Stimulated activated naive CD8-positive, alpha-beta T cell treated with anti-CD3 and anti-CD28 coated beads, Interleukin-15, Interleukin-2, amounts not matched to agents 100 ng/mL and 50 ng/mL, for 24 hours (primary cell): ENCODE data around the gene EBF4.

Experiments used
- H3K27ac Mint-ChIP-seq: one replicate; pipeline ENCODE4 v1.8.0; 2021; ENCODE audit warnings: mild to moderate bottlenecking, mixed read lengths
- H3K27me3 Mint-ChIP-seq: one replicate; pipeline ENCODE4 v1.8.0; 2021; ENCODE audit warnings: mixed read lengths
- H3K36me3 Mint-ChIP-seq: one replicate; pipeline ENCODE4 v1.8.0; 2021; ENCODE audit warnings: low read depth, mixed read lengths
- H3K4me1 Mint-ChIP-seq: one replicate; pipeline ENCODE4 v1.8.0; 2021; ENCODE audit warnings: low read depth, mixed read lengths
- H3K4me3 Mint-ChIP-seq: one replicate; pipeline ENCODE4 v1.8.0; 2021; ENCODE audit warnings: mild to moderate bottlenecking, mixed read lengths
- H3K9me3 Mint-ChIP-seq: one replicate; pipeline ENCODE4 v1.8.0; 2021; ENCODE audit warnings: mixed read lengths

The EBF4 gene

DNA sequence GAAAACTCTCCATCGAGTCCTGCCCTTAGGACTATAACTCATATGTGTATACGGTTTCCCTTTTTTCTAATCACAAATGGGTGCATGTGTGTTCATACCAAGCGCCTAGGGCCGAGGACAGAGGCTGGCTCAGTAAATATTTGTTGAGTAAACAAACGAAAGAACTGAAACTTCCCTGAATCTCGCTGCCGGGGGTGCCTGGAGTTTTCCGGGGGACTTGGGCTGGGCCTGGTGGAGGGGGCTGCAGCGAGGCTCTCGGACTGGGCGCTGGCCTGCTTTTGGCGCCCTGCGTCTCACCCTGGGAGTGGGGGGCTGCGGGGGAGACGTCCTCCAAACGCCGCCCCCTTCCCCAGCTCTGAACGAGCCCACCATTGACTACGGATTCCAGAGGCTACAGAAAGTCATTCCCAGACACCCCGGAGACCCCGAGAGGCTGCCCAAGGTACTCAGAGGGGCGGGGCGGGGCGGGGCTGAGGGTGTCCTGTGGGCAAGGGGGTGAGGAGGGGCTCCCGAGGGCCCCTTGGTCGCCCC is 58.8 kb downstream of the EBF4 start:
- Mint-ChIP-seq H3K36me3 (no peaks in the 10 kb centered on the region), H3K4me3 (peak overlapping the region; percentile 70), H3K4me1 (peaks cover 39% of the 10 kb centered on the region), H3K27me3 (peaks cover 32% of the 10 kb centered on the region), H3K9me3 (no peaks in the 10 kb centered on the region), H3K27ac (no peak overlapping the region)

DNA sequence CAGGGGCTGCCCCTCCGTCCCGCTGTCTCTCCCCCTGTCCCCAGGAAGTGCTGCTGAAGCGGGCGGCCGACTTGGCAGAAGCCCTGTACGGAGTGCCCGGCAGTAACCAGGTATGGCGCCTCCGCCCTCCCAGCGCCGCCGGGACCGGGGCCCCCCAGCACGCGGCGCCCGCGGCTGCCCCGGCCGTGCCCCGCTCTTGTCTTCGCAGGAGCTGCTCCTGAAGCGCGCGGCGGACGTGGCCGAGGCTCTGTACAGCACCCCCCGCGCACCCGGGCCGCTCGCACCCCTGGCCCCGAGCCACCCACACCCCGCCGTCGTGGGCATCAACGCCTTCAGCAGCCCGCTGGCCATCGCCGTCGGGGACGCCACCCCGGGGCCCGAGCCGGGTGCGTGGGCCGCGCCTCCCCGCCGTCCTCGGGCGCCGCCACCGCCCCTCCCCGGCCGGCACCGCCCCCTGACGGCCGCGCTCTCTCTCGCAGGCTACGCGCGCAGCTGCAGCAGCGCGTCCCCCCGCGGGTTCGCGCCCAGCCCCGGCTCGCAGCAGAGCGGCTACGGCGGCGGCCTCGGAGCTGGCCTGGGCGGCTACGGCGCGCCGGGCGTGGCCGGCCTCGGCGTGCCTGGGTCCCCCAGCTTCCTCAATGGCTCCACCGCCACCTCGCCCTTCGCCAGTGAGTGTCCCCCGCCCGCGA is 59.4 kb downstream of the EBF4 start:
- no peak overlapping the region for H3K4me3 Mint-ChIP-seq
- no peaks in the 10 kb centered on the region for H3K9me3 Mint-ChIP-seq
- H3K27me3 Mint-ChIP-seq, result peaks cover 37% of the 10 kb centered on the region

DNA sequence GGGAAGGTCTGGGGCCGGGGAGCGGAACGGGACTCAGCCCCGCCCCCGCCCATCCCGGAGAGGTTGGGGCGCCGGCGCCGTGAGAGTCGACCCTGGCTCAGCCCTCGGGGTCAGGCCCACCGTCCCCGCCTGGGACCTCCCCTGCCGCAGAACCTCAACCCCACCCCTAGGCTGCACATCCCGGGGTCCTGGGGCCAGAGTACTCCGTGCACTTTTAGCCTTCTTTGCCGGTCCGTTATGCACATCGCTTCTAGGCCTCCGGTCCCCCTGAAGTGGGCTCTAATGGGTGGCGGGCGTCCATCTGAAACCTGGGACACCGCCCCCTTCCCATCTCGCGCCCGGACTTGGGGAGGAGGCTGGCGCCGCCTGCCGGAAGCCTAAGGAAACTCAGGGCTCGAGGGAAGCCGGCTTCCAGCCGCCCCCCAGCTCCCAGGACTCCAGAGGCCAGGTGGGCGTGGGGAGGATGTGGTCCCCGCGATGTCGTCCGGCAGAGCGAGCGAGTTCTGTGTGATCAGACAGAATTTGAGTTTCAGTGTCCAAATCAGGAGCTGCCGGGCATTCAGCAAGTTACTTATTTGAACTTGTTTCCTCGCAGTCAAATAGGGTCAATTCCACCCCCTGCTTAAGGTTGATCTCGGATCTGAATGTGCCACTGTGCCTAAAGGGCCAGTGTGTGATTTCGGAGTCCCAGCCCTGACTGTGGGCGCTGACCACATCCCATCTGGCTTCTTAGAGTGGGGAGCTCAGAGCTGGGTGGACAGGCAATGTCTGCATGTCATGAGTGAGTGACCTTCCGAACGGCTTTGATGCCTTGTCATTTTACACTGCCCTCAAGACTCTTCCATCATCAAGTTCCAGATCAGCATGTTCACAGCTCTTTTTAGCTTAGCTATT is 60.2 kb downstream of the EBF4 start:
- H3K27me3 Mint-ChIP-seq, result peaks cover 37% of the 10 kb centered on the region
- no peaks in the 10 kb centered on the region for H3K9me3 Mint-ChIP-seq

More for the DNA sequence above, 59.4 kb downstream of the EBF4 start:
- Mint-ChIP-seq H3K4me1 (peaks cover 39% of the 10 kb centered on the region), H3K36me3 (no peaks in the 10 kb centered on the region), H3K27ac (no peak overlapping the region)

DNA sequence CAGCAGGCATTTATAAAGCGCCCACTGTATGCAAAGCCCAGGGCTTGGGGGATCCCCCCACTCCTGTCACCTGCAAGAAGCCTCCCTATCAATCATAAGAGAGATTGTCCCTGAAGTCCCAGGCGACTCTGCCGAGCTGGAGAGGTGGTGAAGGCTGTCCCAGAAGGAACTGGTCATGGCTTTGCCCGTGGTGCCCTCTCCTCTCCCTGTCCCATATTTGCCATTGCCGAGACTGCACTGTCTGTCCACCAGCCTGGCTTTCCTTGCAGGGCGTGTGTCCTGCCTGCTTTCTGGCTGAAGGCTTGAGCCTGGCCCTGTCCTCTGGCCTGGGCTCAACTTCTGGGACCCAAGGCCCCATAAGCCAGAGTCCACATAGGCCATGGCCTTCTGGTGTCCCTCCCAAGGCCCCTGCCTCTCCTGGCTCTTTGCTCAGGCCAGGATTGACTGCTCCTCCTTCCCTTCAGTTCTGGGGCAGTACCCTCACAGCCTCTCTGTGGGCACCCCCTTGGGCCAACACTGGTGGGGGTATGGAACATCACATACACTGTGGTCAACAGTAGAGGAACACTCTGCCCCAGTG is 61.0 kb downstream of the EBF4 start:
- H3K4me3 Mint-ChIP-seq, result peak overlapping the region; percentile 75
- H3K9me3 Mint-ChIP-seq, result no peaks in the 10 kb centered on the region
- peaks cover 37% of the 10 kb centered on the region for H3K27me3 Mint-ChIP-seq
- H3K4me1 Mint-ChIP-seq, result peaks cover 30% of the 10 kb centered on the region
- no peak overlapping the region for H3K27ac Mint-ChIP-seq
- H3K36me3 Mint-ChIP-seq, result no peaks in the 10 kb centered on the region

More for the DNA sequence above, 60.2 kb downstream of the EBF4 start:
- Mint-ChIP-seq H3K36me3 (no peaks in the 10 kb centered on the region), H3K4me3 (peak overlapping the region; percentile 75), H3K27ac (no peak overlapping the region), H3K4me1 (peaks cover 33% of the 10 kb centered on the region)

DNA sequence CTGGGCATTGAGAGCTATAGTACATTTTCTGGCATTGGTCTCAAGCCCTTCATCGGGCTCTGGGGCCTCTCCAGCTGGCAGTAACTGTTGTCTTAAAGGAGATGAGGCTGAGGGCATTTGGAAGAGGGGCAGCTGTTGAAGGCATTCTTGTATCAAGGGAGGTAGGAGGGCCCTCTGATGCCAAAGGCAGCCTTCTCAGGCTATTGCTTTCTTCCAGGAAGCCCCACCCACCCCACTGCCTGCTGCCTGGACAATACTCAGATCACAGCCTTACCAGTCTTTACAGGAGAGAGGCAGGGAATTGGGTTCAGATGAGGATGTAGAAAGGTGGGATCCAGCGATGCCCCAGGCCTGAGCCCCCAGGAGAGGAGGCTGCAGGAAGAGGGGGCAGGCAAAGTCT is 61.8 kb downstream of the EBF4 start:
- Mint-ChIP-seq H3K4me3 (no peak overlapping the region), H3K4me1 (peaks cover 30% of the 10 kb centered on the region), H3K36me3 (no peaks in the 10 kb centered on the region), H3K9me3 (no peaks in the 10 kb centered on the region), H3K27ac (no peak overlapping the region), H3K27me3 (peaks cover 37% of the 10 kb centered on the region)

DNA sequence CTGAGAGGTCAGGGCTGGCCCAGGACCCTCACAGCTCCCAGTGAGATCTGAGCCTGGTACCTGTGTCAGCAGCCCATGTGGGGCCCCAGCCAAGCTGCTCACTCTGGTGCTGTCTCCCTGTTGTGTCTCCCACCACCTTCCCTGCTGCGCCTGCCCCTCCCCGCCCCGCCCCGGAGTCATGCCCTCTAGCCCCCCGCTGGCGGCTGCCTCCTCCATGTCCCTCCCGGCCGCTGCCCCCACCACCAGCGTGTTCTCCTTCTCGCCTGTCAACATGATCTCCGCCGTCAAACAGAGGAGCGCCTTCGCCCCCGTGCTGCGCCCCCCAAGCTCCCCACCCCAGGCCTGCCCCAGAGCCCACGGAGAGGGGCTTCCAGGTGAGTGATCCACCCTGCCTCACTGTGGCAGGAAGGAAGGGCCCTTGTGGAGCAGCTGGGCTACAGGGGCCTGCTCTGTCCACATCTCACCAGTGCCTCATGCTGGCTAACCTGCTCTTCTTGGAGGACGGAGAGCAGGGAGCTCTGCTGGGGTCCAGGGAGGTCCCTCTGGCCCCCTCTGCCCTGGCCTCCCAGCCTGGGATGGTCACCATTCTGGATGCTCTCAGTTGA is 63.0 kb downstream of the EBF4 start:
- Mint-ChIP-seq H3K36me3 (no peaks in the 10 kb centered on the region), H3K4me1 (peaks cover 29% of the 10 kb centered on the region), H3K27me3 (peaks cover 28% of the 10 kb centered on the region), H3K4me3 (no peak overlapping the region), H3K27ac (no peak overlapping the region), H3K9me3 (no peaks in the 10 kb centered on the region)

DNA sequence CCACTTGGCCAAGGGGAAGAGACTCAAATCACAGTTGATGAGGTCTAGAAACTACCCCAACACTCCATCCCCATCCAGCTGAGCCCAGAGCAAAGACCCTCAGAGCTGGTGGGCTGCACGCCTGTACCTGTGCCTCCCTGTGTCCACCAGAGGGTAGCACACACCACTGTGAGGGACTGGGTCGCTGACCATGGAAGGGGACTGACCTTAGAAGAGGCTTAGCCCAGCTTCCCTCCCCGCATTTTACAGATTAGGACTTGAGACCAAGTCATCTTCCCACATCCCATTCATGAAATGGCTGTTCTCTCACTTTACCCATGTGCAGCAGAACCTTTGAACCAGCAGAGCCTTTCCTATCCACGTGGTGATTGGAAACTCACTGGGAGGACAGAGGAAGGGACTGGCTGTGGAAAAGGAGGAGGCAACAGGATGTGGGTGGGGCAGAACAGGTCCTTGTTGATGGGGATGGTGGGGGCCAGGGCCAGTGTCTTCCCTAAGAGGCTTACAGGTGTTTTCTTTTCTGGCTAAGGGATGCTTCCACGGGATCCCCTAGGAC is 63.6 kb downstream of the EBF4 start:
- Mint-ChIP-seq H3K9me3 (no peaks in the 10 kb centered on the region), H3K4me3 (no peak overlapping the region), H3K36me3 (no peaks in the 10 kb centered on the region), H3K27ac (no peak overlapping the region), H3K27me3 (peaks cover 22% of the 10 kb centered on the region), H3K4me1 (peaks cover 23% of the 10 kb centered on the region)

DNA sequence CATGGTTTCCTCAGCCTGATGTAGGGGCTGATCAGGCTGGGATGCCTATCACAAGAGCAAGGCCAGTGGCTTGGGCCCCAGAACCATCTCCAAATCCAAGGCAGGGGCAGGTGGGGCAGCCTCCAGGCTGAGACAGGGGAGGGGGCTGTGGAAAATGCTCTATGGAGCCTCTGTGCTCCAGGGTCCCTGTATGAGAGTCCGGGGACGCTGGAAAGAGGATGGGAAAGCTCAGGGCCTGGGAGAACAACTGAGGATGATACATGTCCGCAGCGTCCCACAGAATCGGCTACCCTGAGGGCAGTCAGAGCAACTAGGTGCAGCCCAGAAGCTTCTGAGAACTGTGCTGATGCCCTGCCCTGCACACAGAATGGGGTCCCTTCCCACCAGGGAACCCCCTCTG is 64.4 kb downstream of the EBF4 start:
- Mint-ChIP-seq H3K27ac (no peak overlapping the region), H3K9me3 (no peaks in the 10 kb centered on the region), H3K27me3 (peaks cover 21% of the 10 kb centered on the region), H3K36me3 (no peaks in the 10 kb centered on the region), H3K4me1 (peaks cover 19% of the 10 kb centered on the region), H3K4me3 (no peak overlapping the region)

DNA sequence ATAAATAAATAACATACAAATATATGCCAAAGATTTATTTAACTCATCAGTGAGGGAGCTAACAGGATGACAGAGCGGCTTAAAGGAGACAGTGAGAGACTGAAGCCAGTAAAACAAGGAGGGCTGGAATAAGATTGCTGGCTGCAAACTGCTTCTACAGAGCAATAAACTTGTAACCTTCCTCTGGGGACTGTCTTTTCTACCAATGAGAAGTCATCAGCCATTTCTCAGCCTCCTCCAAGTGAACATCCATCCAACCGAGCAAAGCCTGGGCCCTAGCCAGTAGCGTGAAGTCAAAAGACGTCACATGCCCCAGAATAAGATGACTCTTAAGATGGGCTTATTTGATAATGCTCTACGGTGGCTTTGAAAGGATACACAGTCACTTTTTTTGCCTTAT is 65.4 kb downstream of the EBF4 start:
- no peaks in the 10 kb centered on the region for H3K9me3 Mint-ChIP-seq
- peaks cover 21% of the 10 kb centered on the region for H3K27me3 Mint-ChIP-seq
- H3K27ac Mint-ChIP-seq, result no peak overlapping the region
- H3K4me1 Mint-ChIP-seq, result peaks cover 14% of the 10 kb centered on the region
- H3K4me3 Mint-ChIP-seq, result no peak overlapping the region
- no peaks in the 10 kb centered on the region for H3K36me3 Mint-ChIP-seq

DNA sequence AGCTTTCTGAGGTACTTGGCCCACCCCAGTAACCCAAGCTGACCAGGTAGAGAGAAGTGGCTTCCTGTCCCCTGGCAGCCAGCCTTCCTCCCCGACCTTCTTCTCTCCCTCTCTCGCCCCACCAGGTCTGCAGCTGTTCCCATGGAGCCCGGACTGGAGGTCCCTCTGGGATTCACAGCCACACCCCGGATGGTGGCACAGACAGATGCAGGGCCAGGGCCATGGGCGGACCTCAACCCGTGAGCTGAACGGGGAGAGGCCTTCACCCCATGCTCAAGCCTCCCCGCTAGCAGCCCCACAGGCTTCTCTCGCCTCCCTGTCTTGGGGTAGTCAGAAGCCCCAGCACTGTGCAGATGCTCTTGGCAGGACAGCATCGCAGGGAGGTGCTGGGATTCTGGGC is 66.6 kb downstream of the EBF4 start:
- Mint-ChIP-seq H3K4me3 (no peak overlapping the region), H3K9me3 (no peaks in the 10 kb centered on the region), H3K36me3 (no peaks in the 10 kb centered on the region), H3K27ac (no peak overlapping the region), H3K4me1 (peaks cover 2% of the 10 kb centered on the region), H3K27me3 (peaks cover 11% of the 10 kb centered on the region)

DNA sequence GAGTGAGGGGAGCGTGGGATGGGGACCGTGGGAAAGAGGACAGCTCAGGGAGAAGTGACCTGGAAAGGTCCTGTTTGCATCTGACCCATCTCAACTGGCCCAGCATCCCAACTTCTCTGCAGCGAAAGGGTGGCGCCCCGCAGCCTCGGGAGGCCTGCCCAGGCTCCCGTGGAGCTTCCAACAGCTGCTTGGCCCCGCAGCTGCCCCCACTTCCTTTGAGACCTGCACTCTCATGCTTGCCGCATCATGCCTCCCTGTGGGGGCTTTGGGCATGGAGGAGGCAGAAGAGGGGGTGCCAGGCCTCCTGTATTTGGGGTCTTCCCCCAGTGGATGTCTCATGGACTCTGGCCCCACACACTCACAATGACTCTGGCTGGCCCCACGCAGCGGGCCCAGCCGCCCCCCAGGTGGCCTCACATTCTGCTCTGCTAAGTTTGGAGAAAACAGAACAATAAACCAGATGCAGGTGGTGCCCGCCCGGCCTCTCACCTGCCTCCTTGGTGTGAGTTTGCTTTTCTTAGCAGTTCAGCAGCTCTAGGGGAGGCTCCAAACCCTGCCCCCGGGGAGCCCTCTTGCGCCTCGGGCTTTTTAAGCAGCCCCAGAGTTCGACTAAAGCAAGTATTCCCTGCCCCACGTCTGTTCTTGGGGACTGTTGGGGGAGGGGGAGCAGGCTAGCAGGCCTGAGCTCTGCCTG is 67.2 kb downstream of the EBF4 start:
- H3K4me3 Mint-ChIP-seq, result no peak overlapping the region
- H3K27ac Mint-ChIP-seq, result no peak overlapping the region
- H3K27me3 Mint-ChIP-seq, result peaks cover 9% of the 10 kb centered on the region
- no peaks in the 10 kb centered on the region for H3K9me3 Mint-ChIP-seq
- no peaks in the 10 kb centered on the region for H3K36me3 Mint-ChIP-seq
- H3K4me1 Mint-ChIP-seq, result no peaks in the 10 kb centered on the region

DNA sequence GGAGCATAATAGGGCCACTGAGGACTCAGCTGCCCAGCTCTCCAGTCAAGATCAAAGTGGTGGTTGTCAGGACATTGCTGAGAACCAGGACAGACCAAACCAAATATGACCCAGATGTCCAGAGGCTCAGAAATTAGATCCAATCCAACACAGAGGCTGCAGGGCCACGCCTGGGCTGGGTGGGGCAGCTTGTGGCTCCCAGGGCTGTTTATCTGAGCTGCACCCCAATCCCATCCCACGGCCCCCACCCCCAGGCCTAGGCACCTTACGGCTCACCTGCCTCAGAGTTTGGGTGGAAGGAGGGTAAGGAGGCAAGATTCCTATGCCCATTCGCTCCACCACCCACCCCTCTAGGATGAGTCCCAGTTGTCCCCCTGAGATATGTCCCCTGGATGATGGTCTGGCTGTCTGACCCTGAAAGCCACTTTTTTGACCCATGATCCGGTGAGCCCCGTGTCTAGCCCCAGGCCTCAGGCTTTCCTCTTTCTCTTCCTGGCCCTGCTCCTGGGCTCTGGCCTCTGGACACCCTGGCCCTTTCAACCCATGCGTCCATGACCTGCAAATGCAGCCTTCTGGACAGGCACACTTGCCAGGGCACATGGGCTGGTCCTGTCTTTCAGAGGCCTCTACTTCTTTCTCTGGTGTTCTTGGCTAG is 67.8 kb downstream of the EBF4 start:
- H3K27me3 Mint-ChIP-seq, result peaks cover 9% of the 10 kb centered on the region
- H3K9me3 Mint-ChIP-seq, result no peaks in the 10 kb centered on the region
- H3K4me3 Mint-ChIP-seq, result no peak overlapping the region
- no peaks in the 10 kb centered on the region for H3K36me3 Mint-ChIP-seq
- no peak overlapping the region for H3K27ac Mint-ChIP-seq
- H3K4me1 Mint-ChIP-seq, result no peaks in the 10 kb centered on the region

DNA sequence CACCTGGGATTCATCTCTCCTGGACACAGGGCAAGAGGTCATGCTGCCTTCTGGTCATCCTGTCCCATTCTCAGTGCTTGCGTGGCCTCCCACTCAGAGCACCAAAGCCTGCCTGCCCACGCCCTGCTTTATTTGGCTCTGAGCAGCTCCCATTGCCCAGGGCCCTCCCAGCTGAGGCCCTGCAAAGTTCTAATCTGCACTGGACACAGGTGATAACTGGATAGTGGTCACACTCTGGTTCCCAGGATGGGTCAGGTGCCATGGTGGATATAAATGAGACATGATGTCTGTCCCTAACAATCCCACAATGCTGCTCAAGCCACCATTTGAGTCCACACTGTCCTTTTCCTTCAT is 68.3 kb downstream of the EBF4 start:
- no peaks in the 10 kb centered on the region for H3K9me3 Mint-ChIP-seq
- no peak overlapping the region for H3K27ac Mint-ChIP-seq
- no peaks in the 10 kb centered on the region for H3K4me1 Mint-ChIP-seq
- peaks cover 9% of the 10 kb centered on the region for H3K27me3 Mint-ChIP-seq
- H3K4me3 Mint-ChIP-seq, result no peak overlapping the region
- H3K36me3 Mint-ChIP-seq, result no peaks in the 10 kb centered on the region

DNA sequence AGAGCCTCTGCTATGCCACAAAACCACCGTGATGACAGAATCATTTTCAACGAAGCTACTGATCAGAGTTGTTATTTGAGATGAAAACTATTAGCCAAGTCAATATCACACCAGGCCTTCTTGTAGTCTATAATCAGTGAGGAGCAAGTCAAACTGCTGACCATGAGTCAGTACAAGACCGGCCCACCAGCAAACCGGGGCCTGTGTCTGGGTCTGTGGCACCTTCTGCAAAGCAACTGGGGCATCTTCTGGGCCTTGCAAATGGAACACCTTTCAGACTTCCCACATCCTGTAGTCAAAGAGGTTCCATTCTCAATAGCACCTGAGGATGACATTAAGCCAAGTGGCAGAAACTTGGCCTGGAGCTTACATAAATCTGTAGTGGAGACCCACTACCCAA is 69.3 kb downstream of the EBF4 start:
- peaks cover under 1% of the 10 kb centered on the region for H3K27me3 Mint-ChIP-seq
- no peaks in the 10 kb centered on the region for H3K9me3 Mint-ChIP-seq

More for the DNA sequence above, 69.3 kb downstream of the EBF4 start:
- no peak overlapping the region for H3K4me3 Mint-ChIP-seq
- no peaks in the 10 kb centered on the region for H3K36me3 Mint-ChIP-seq
- no peak overlapping the region for H3K27ac Mint-ChIP-seq
- no peaks in the 10 kb centered on the region for H3K4me1 Mint-ChIP-seq
